Fibroblast of lung (primary cell): ENCODE results near the gene SCG3.

Experiments
- EZH2 ChIP-seq: IDR thresholded peaks from 2 replicates; pipeline ENCODE4 v1.5.1; 2012; ENCODE audit warnings: low read length, control low read depth, mild to moderate bottlenecking; ENCODE audit errors: missing control alignments
- TF ChIP-seq, protein P1 (sequence below), 2 donors: IDR thresholded peaks in 1 of 2; conservative IDR thresholded peaks in 1 of 2; 1 replicate in 1 of 2; 2 replicates in 1 of 2; pipeline ENCODE4 v1.5.1; 2011 to 2012; ENCODE audit warnings: low read length in 2 of 2, control low read depth in 1 of 2, inconsistent platforms in 1 of 2, low read depth in 1 of 2, mild to moderate bottlenecking in 1 of 2

DNA sequence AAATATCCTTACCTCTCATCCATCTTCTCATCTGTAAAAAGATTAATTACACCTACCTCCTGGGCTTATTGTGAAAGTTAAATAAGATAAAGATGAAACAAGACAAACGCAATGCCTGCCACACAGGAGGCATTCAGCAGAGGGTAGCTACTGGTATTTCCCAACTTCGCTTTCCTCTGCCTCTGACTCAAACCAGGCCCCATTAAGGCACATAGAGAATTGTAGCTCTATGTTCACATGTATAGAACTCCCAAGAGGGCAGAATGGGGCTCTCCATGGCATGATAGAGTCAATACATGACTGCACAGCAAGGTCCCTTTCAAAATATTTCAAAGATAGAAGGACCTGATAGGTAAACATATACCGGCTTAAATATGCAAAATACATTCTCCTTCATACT, 54.8 kb downstream of the SCG3 start:
- TF ChIP-seq, protein P1, sequence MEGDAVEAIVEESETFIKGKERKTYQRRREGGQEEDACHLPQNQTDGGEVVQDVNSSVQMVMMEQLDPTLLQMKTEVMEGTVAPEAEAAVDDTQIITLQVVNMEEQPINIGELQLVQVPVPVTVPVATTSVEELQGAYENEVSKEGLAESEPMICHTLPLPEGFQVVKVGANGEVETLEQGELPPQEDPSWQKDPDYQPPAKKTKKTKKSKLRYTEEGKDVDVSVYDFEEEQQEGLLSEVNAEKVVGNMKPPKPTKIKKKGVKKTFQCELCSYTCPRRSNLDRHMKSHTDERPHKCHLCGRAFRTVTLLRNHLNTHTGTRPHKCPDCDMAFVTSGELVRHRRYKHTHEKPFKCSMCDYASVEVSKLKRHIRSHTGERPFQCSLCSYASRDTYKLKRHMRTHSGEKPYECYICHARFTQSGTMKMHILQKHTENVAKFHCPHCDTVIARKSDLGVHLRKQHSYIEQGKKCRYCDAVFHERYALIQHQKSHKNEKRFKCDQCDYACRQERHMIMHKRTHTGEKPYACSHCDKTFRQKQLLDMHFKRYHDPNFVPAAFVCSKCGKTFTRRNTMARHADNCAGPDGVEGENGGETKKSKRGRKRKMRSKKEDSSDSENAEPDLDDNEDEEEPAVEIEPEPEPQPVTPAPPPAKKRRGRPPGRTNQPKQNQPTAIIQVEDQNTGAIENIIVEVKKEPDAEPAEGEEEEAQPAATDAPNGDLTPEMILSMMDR (conservative IDR thresholded peaks at IDR 0.05 in 1 of 2, IDR thresholded peaks at IDR 0.05 in 1 of 2; ENCODE audit: low read depth in 1 of 2, low read length in 2 of 2) = no peak
- no peak for TF ChIP-seq EZH2
